ENCODE results near the gene REC114. TPM values are rescaled to one million over a fixed set of nuclear protein-coding genes. Genes with fewer than 3 reads are reported as not detected.

Gene REC114
- total and polyA plus RNA-seq, 2 experiments from 2014 or later = 0.24 TPM; not detected in 1

GRCh38 chr15:73538563-73539211 lies 95.7 kb downstream of the REC114 start:
- H3K79me2 ChIP-seq = no peaks in the 10 kb centered on the region
- no peak overlapping the region for H3K4me2 ChIP-seq
- H3K9me3 ChIP-seq (ENCODE audit: low read depth) = no peaks in the 10 kb centered on the region
- no peak overlapping the region for H3K27ac ChIP-seq
- DNase-seq (ENCODE audit: low spot score) = no peak
- no peaks in the 10 kb centered on the region for H3K36me3 ChIP-seq (replicated peaks; ENCODE audit: insufficient read depth, low read depth)
- H3K4me3 ChIP-seq = no peak overlapping the region
- TF ChIP-seq EZH2 (IDR thresholded peaks at IDR 0.05; ENCODE audit: borderline replicate concordance) (no peak), EZH2phosphoT487 (IDR thresholded peaks at IDR 0.05; ENCODE audit: low read depth, severe bottlenecking, unreplicated experiment) (no peak), CTCF (IDR thresholded peaks at IDR 0.05; ENCODE audit: poor library complexity) (no peak)
- H4K20me1 ChIP-seq (ENCODE audit: insufficient read depth, poor library complexity, severe bottlenecking) = no peaks in the 10 kb centered on the region
- no peaks in the 10 kb centered on the region for H3K9me2 ChIP-seq (replicated peaks; ENCODE audit: insufficient read depth)
- H2AFZ ChIP-seq = no peak overlapping the region
- 97% methylated on average over 10 of the region's 10 CpGs for WGBS (ENCODE audit: low lambda C conversion rate, missing lambda C conversion rate)
- H3K4me1 ChIP-seq (ENCODE audit: insufficient read depth) = no peaks in the 10 kb centered on the region
- no peaks in the 10 kb centered on the region for H3K27me3 ChIP-seq

GRCh38 chr15:73539212-73540128 lies 96.5 kb downstream of the REC114 start:
- no peaks in the 10 kb centered on the region for H3K79me2 ChIP-seq
- 82% methylated on average over 9 of the region's 9 CpGs for WGBS (ENCODE audit: low lambda C conversion rate, missing lambda C conversion rate)
- no peak overlapping the region for H3K27ac ChIP-seq
- H3K4me1 ChIP-seq (ENCODE audit: insufficient read depth) = no peaks in the 10 kb centered on the region
- TF ChIP-seq EZH2 (IDR thresholded peaks at IDR 0.05; ENCODE audit: borderline replicate concordance) (no peak), EZH2phosphoT487 (IDR thresholded peaks at IDR 0.05; ENCODE audit: low read depth, severe bottlenecking, unreplicated experiment) (no peak), CTCF (IDR thresholded peaks at IDR 0.05; ENCODE audit: poor library complexity) (no peak)
- H3K27me3 ChIP-seq = no peaks in the 10 kb centered on the region
- H3K36me3 ChIP-seq (replicated peaks; ENCODE audit: insufficient read depth, low read depth) = no peaks in the 10 kb centered on the region
- H3K9me2 ChIP-seq (replicated peaks; ENCODE audit: insufficient read depth) = no peaks in the 10 kb centered on the region
- no peaks in the 10 kb centered on the region for H4K20me1 ChIP-seq (ENCODE audit: insufficient read depth, poor library complexity, severe bottlenecking)
- no peak overlapping the region for H3K4me3 ChIP-seq
- no peak for DNase-seq (ENCODE audit: low spot score)
- H2AFZ ChIP-seq = no peak overlapping the region
- no peaks in the 10 kb centered on the region for H3K9me3 ChIP-seq (ENCODE audit: low read depth)
- no peak overlapping the region for H3K4me2 ChIP-seq

GRCh38 chr15:73540161-73540560 lies 97.2 kb downstream of the REC114 start:
- H3K4me3 ChIP-seq = no peak overlapping the region
- H2AFZ ChIP-seq = no peak overlapping the region
- H4K20me1 ChIP-seq (ENCODE audit: insufficient read depth, poor library complexity, severe bottlenecking) = no peaks in the 10 kb centered on the region
- H3K79me2 ChIP-seq = no peaks in the 10 kb centered on the region
- H3K9me3 ChIP-seq (ENCODE audit: low read depth) = no peaks in the 10 kb centered on the region
- H3K9me2 ChIP-seq (replicated peaks; ENCODE audit: insufficient read depth) = no peaks in the 10 kb centered on the region
- H3K36me3 ChIP-seq (replicated peaks; ENCODE audit: insufficient read depth, low read depth) = no peaks in the 10 kb centered on the region
- DNase-seq (ENCODE audit: low spot score) = no peak
- H3K4me2 ChIP-seq = no peak overlapping the region
- 75% methylated on average over 3 of the region's 3 CpGs for WGBS (ENCODE audit: low lambda C conversion rate, missing lambda C conversion rate)
- H3K4me1 ChIP-seq (ENCODE audit: insufficient read depth) = no peaks in the 10 kb centered on the region
- TF ChIP-seq CTCF (IDR thresholded peaks at IDR 0.05; ENCODE audit: poor library complexity) = no peak
- TF ChIP-seq EZH2phosphoT487 (IDR thresholded peaks at IDR 0.05; ENCODE audit: low read depth, severe bottlenecking, unreplicated experiment) = no peak
- no peak for TF ChIP-seq EZH2 (IDR thresholded peaks at IDR 0.05; ENCODE audit: borderline replicate concordance)
- H3K27me3 ChIP-seq = no peaks in the 10 kb centered on the region
- H3K27ac ChIP-seq = no peak overlapping the region
